Erythroblast (primary cell): ENCODE data around the gene DLX2.

ENCODE experiments used
- GATA1 ChIP-seq: IDR thresholded peaks from 2 replicates; pipeline ENCODE4 v1.6.1; 2011; ENCODE audit warnings: low read depth, mild to moderate bottlenecking, control low read depth, low read length, moderate library complexity
- POLR2A ChIP-seq: IDR thresholded peaks from 2 replicates; pipeline ENCODE4 v1.6.1; 2011; ENCODE audit warnings: mild to moderate bottlenecking, low read length

- TF ChIP-seq POLR2A: no peak
- TF ChIP-seq GATA1: no peak
Measured at GRCh38 chr2:172113617-172114016, 10.9 kb upstream of the DLX2 start.
